ENCODE data around the gene CLNS1A. TPM values are rescaled to one million over a fixed set of nuclear protein-coding genes. Genes with fewer than 3 reads are reported as not detected.

The CLNS1A gene
- total and polyA plus RNA-seq, 2 donors from 2014 or later = 74.4 to 79.3 TPM

DNA sequence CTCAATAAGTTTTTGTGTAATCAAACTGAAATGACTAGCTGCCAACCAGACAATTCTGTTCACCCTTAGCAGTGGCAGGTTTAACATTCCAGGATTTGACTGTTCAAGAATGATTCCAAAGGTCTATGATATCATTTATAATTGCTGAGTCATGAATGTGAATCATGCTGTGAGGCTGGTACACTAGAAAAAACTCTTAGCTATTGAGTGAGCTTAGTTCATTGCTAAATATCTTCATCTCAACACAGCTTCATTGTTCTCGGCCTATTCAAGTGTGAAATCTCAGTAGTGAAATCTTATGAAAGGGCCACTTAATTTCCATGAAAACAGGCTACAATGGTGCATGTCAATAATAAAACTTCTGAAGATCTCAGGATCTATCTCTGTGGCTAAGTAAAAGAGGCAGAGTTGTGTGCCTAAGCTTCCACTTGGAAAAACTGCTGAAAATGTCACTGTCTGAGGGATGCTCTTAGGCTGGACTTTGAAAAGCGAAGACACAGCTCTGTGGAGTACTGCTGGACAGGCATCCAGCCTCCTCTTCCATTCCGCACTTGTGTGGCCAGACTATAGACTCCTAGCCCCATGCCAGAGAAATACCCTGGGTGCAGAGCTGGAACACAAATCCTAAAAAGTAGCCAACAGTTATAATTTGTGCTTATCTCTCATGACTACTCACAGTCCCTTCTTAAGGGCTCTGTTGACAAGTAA, 35.1 kb downstream of the CLNS1A start:
- DNase-seq (peak in 2 of 5 donors; percentile 6 to 9), FAIRE-seq (no peak)
- Histone ChIP-seq H3K4me1 (ENCODE audit: control insufficient read depth in 2 of 3, insufficient read depth in 2 of 3, low read depth in 1 of 3, low read length in 3 of 3) (peaks cover 0 to 4% (median 0%) of the 10 kb centered on the region in 3 donors), H3K27me3 (ENCODE audit: control insufficient read depth, insufficient read depth, low read length) (no peaks in the 10 kb centered on the region), H3K9ac (ENCODE audit: low read length in 3 of 3) (peak overlapping the region in 1 of 3 donors; percentile 16), H3K4me3 (ENCODE audit: low read length in 3 of 3) (no peak overlapping the region), H3K27ac (ENCODE audit: low read depth in 2 of 2, low read length in 2 of 2) (no peak overlapping the region), H3K36me3 (ENCODE audit: control insufficient read depth in 2 of 3, insufficient read depth in 3 of 3, low read length in 3 of 3) (peaks cover 0 to 3% (median 0%) of the 10 kb centered on the region in 3 donors), H3K9me3 (ENCODE audit: control insufficient read depth in 2 of 3, insufficient read depth in 1 of 3, low read length in 3 of 3) (no peaks in the 10 kb centered on the region)
- intact Hi-C loops (cut with DNase I) = no loop called here
- TF ChIP-seq, protein P1, sequence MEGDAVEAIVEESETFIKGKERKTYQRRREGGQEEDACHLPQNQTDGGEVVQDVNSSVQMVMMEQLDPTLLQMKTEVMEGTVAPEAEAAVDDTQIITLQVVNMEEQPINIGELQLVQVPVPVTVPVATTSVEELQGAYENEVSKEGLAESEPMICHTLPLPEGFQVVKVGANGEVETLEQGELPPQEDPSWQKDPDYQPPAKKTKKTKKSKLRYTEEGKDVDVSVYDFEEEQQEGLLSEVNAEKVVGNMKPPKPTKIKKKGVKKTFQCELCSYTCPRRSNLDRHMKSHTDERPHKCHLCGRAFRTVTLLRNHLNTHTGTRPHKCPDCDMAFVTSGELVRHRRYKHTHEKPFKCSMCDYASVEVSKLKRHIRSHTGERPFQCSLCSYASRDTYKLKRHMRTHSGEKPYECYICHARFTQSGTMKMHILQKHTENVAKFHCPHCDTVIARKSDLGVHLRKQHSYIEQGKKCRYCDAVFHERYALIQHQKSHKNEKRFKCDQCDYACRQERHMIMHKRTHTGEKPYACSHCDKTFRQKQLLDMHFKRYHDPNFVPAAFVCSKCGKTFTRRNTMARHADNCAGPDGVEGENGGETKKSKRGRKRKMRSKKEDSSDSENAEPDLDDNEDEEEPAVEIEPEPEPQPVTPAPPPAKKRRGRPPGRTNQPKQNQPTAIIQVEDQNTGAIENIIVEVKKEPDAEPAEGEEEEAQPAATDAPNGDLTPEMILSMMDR (IDR thresholded peaks at IDR 0.05; ENCODE audit: borderline replicate concordance, extremely low read depth, insufficient read depth) = no peak

DNA sequence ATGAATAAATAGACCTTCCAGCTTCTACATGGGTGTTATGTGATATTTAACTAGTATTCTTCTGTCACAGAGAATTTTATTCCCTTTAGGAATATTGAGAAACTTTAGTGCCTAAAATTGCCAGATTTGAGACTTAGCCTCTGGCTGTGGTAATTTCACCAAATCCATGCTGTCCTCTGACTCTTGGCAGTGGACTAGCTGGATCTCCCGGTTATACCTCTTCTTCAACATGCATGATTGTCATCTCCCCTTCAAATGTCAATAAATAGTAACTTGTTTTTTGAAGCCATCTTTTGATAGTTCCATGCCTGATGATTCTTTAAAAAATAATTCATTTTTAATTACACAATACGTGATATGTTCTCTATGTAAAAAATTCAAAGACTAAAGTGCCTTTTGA, 39.4 kb downstream of the CLNS1A start:
- no peaks in the 10 kb centered on the region for H3K9me3 ChIP-seq (ENCODE audit: control insufficient read depth in 2 of 3, insufficient read depth in 1 of 3, low read length in 3 of 3)
- no peaks in the 10 kb centered on the region for H3K27me3 ChIP-seq (ENCODE audit: control insufficient read depth, insufficient read depth, low read length)
- peaks cover 0 to 4% (median 3%) of the 10 kb centered on the region in 3 donors for H3K4me1 ChIP-seq (ENCODE audit: control insufficient read depth in 2 of 3, insufficient read depth in 2 of 3, low read depth in 1 of 3, low read length in 3 of 3)
- DNase-seq (no peak), FAIRE-seq (no peak)
- TF ChIP-seq, protein P1 (IDR thresholded peaks at IDR 0.05; ENCODE audit: borderline replicate concordance, extremely low read depth, insufficient read depth) = no peak
- H3K4me3 ChIP-seq (ENCODE audit: low read length in 3 of 3) = no peak overlapping the region
- no peaks in the 10 kb centered on the region for H3K36me3 ChIP-seq (ENCODE audit: control insufficient read depth in 2 of 3, insufficient read depth in 3 of 3, low read length in 3 of 3)
- no peak overlapping the region for H3K27ac ChIP-seq (ENCODE audit: low read depth in 2 of 2, low read length in 2 of 2)
- intact Hi-C loops (cut with DNase I) = no loop called here
- H3K9ac ChIP-seq (ENCODE audit: low read length in 3 of 3) = no peak overlapping the region

GRCh38 chr11:77596626-77597025, 41.0 kb downstream of the CLNS1A start:
- DNase-seq (no peak), FAIRE-seq (no peak)
- no peak overlapping the region for H3K4me3 ChIP-seq (ENCODE audit: low read length in 3 of 3)
- no peak overlapping the region for H3K27ac ChIP-seq (ENCODE audit: low read depth in 2 of 2, low read length in 2 of 2)
- TF ChIP-seq, protein P1 (IDR thresholded peaks at IDR 0.05; ENCODE audit: borderline replicate concordance, extremely low read depth, insufficient read depth) = no peak
- H3K9ac ChIP-seq (ENCODE audit: low read length in 3 of 3) = no peak overlapping the region
- H3K9me3 ChIP-seq (ENCODE audit: control insufficient read depth in 2 of 3, insufficient read depth in 1 of 3, low read length in 3 of 3) = no peaks in the 10 kb centered on the region
- H3K27me3 ChIP-seq (ENCODE audit: control insufficient read depth, insufficient read depth, low read length) = no peaks in the 10 kb centered on the region
- intact Hi-C loops (cut with DNase I) = no loop called here
- H3K4me1 ChIP-seq (ENCODE audit: control insufficient read depth in 2 of 3, insufficient read depth in 2 of 3, low read depth in 1 of 3, low read length in 3 of 3) = peaks cover 0 to 3% (median under 1%) of the 10 kb centered on the region in 3 donors
- no peaks in the 10 kb centered on the region for H3K36me3 ChIP-seq (ENCODE audit: control insufficient read depth in 2 of 3, insufficient read depth in 3 of 3, low read length in 3 of 3)
